ENCODE measurements around the gene RSRC1. TPM values are rescaled to one million over a fixed set of nuclear protein-coding genes. Genes with fewer than 3 reads are reported as not detected.

The RSRC1 gene
- total and polyA plus RNA-seq, 2 of the 13 experiments (the other 11 are each of a cell fraction or from before 2014, with no cell fraction given), result 4.9 to 63.0 TPM

- TF ChIP-seq ZNF280B (CRISPR knock-in tag; IDR thresholded peaks at IDR 0.05; ENCODE audit: borderline replicate concordance), result peak; percentile 97; the same call in 1 of the 2 replicates
- TF ChIP-seq ZBTB10 (CRISPR knock-in tag; IDR thresholded peaks at IDR 0.05; ENCODE audit: borderline replicate concordance), result 0 out of 2 replicates have a peak, but pooled peaks have one; percentile 70
- no peak for TF ChIP-seq BRF2 (CRISPR knock-in tag; IDR thresholded peaks at IDR 0.05)
- TF ChIP-seq ZNF441 (CRISPR knock-in tag; IDR thresholded peaks at IDR 0.05; ENCODE audit: borderline replicate concordance), result peak; percentile 31; the same call in 1 of the 2 replicates
- TF ChIP-seq BATF2 (CRISPR knock-in tag; IDR thresholded peaks at IDR 0.05), result no peak
- TF ChIP-seq ZNF660 (CRISPR knock-in tag; IDR thresholded peaks at IDR 0.05; ENCODE audit: borderline replicate concordance, low read depth), result 0 out of 2 replicates have a peak, but pooled peaks have one; percentile 32
- no peak for TF ChIP-seq SP2 (CRISPR knock-in tag; IDR thresholded peaks at IDR 0.05)
- peak; percentile 96 for TF ChIP-seq KAT8 (CRISPR knock-in tag; IDR thresholded peaks at IDR 0.05)
- TF ChIP-seq ZNF160 (CRISPR knock-in tag; IDR thresholded peaks at IDR 0.05), result peak; percentile 39; the same call in 1 of the 2 replicates
- peak; percentile 88 for TF ChIP-seq ZNF503 (CRISPR knock-in tag; IDR thresholded peaks at IDR 0.05)
- TF ChIP-seq NFATC3 (CRISPR knock-in tag; IDR thresholded peaks at IDR 0.05), result peak; percentile 69
- peak; percentile 95 for TF ChIP-seq E2F5 (CRISPR knock-in tag; conservative IDR thresholded peaks at IDR 0.05)
- peak; percentile 65 for TF ChIP-seq U2AF1 (optimal IDR thresholded peaks at IDR 0.05; ENCODE audit: low read depth, low read length)
- TF ChIP-seq HOXD1 (CRISPR knock-in tag; IDR thresholded peaks at IDR 0.05), result no peak; the same call in 1 of the 2 replicates
- no peak for TF ChIP-seq ATF7 (IDR thresholded peaks at IDR 0.05)
- TF ChIP-seq ATF7 (CRISPR knock-in tag; IDR thresholded peaks at IDR 0.05), result no peak
- TF ChIP-seq ZNF136 (CRISPR knock-in tag; IDR thresholded peaks at IDR 0.05; ENCODE audit: low read depth), result peak; percentile 97
- TF ChIP-seq CENPBD1 (CRISPR knock-in tag; IDR thresholded peaks at IDR 0.05; ENCODE audit: borderline replicate concordance, low read depth), result no peak
Observed at GRCh38 chr3:158109804-158110657, at the start of gene RSRC1 (continued).

Measured in HepG2 (cell line).